Cardiac fibroblast (primary cell): ENCODE results near the gene JPH2.

Source experiments
- DNase-seq, 2 donors: peaks; one replicate each; pipeline versions ENCODE4 v3.0.0 to v3.0.0-alpha.2; 2010; ENCODE audit warnings: low read depth in 2 of 2
- H3K4me3 ChIP-seq, 2 donors: replicated peaks in 1 of 2; 1 replicate in 1 of 2; 2 replicates in 1 of 2; pipeline ENCODE4 v1.5.1; 2011; ENCODE audit warnings: low read depth in 2 of 2, low read length in 2 of 2, mild to moderate bottlenecking in 2 of 2, moderate library complexity in 1 of 2
- CTCF ChIP-seq: IDR thresholded peaks from one replicate; pipeline ENCODE4 v1.5.1; 2011; ENCODE audit warnings: low read depth, mild to moderate bottlenecking, low read length, inconsistent platforms

The JPH2 gene

GRCh38 chr20:44183282-44183681, 3.7 kb downstream of the JPH2 start:
- DNase-seq: no peak
- H3K4me3 ChIP-seq: no peak overlapping the region
- no peak for TF ChIP-seq CTCF

GRCh38 chr20:44182863-44183262, 4.1 kb downstream of the JPH2 start:
- no peak overlapping the region for H3K4me3 ChIP-seq
- DNase-seq: no peak
- TF ChIP-seq CTCF: no peak

- no peak overlapping the region for H3K4me3 ChIP-seq
- DNase-seq: no peak
Measured at GRCh38 chr20:44182135-44182765, 4.7 kb downstream of the JPH2 start.

GRCh38 chr20:44181611-44182010, 5.4 kb downstream of the JPH2 start:
- H3K4me3 ChIP-seq: no peak overlapping the region
- DNase-seq: no peak
- no peak for TF ChIP-seq CTCF

More at GRCh38 chr20:44182135-44182765, 4.7 kb downstream of the JPH2 start:
- TF ChIP-seq CTCF: no peak

- no peak for TF ChIP-seq CTCF
Measured at GRCh38 chr20:44180814-44181213, 6.2 kb downstream of the JPH2 start.

GRCh38 chr20:44176833-44177534, 10.0 kb downstream of the JPH2 start:
- no peak for TF ChIP-seq CTCF
- DNase-seq: no peak
- no peak overlapping the region for H3K4me3 ChIP-seq

More at GRCh38 chr20:44180814-44181213, 6.2 kb downstream of the JPH2 start:
- H3K4me3 ChIP-seq: no peak overlapping the region
- peak in 1 of 2 donors; percentile 36 for DNase-seq
